HEK293 (cell line): Measurements from ENCODE around the gene RAN.

Source experiments
- CTCF ChIP-seq: fragments of 450-650 bp; formaldehyde crosslinking; IDR thresholded peaks from 2 replicates; pipeline ENCODE4 v1.5.1; 2016; ENCODE audit warnings: missing biosample characterization, missing genetic modification characterization
- ZFP41 ChIP-seq: fragments of 450-650 bp; formaldehyde crosslinking; IDR thresholded peaks from 2 replicates; pipeline ENCODE4 v1.5.1; 2016; ENCODE audit warnings: missing biosample characterization, missing genetic modification characterization, borderline replicate concordance
- ZFP69B ChIP-seq: fragments of 450-650 bp; formaldehyde crosslinking; IDR thresholded peaks from 2 replicates; pipeline ENCODE4 v1.5.1; 2016; ENCODE audit warnings: missing biosample characterization, missing genetic modification characterization

DNA sequence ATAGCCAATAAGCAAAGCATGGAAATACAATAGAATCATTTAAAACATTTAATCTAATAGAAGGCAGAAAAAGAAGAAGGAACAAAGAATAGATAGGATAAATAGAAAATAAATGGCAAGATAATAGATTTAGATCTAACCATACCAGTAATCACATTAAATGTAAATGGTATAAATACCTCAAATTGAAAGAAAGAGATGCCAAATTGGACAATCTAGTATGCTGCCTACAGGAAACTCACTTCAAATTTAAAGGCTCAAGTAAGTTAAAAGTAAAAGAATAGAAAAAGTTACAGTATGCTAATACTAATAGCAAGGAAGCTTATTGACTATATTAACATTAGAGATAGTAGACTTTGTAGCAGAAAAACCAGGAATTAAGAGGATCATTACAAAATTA lies 40.1 kb downstream of the RAN start:
- TF ChIP-seq ZFP41 (no peak), ZFP69B (tag by site-specific recombination) (no peak), CTCF (tag by site-specific recombination) (no peak)
